Urothelium cell line (cell line): Measurements from ENCODE around the gene PRDM11.
"Not testable (repeated sequence)": the region's sequence is repeated elsewhere in the genome, so short reads cannot be mapped to it uniquely, and the experiment has no call there.

ENCODE experiments used
- DNase-seq: peaks from one replicate; pipeline ENCODE4 v3.0.0; 2011; ENCODE audit warnings: low spot score, mixed read lengths
- FAIRE-seq: peaks from 2 replicates; lab custom pipeline; 2011; peaks lifted over from hg19 to GRCh38; lab: Jason Lieb, UNC

PRDM11 gene

GRCh38 chr11:45146072-45147016 is at the start of gene PRDM11:
Gene PRDM11, plus strand, starts transcription at chr11:45146639. Its CDS starts 35,128 bp downstream, at chr11:45181767.
- DNase-seq = peak; percentile 83
- FAIRE-seq = no peak

- peak; percentile 64 for DNase-seq
- FAIRE-seq = no peak
Observed at GRCh38 chr11:45097721-45098493, 48.5 kb upstream of the PRDM11 start.

- no peak for FAIRE-seq
Observed at GRCh38 chr11:45098929-45099328, 47.5 kb upstream of the PRDM11 start.

DNA sequence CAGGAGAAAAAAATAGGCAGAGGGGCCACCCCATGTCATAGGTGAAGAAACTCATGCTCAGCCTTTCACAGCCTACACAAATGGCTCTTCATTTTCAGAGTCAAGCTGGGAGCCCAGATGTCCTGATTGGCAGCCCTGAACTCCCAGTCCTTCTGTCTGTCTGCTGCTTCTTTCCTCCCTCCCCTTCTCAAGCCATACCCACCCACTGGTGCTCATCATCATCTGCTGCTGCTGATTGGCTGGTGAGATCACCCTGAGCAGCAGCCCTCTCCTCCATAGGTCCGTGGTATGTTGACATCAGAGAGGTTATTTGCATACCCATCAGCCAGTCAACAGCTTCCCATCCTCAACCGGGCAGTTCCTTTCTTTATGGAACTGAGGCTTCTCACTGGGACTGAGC is 46.1 kb upstream of the PRDM11 start:
- no peak for DNase-seq
- no peak for FAIRE-seq

More at GRCh38 chr11:45098929-45099328, 47.5 kb upstream of the PRDM11 start:
- no peak for DNase-seq

GRCh38 chr11:45102361-45102809 is 44.1 kb upstream of the PRDM11 start:
- FAIRE-seq (no peak), DNase-seq (no peak)

DNA sequence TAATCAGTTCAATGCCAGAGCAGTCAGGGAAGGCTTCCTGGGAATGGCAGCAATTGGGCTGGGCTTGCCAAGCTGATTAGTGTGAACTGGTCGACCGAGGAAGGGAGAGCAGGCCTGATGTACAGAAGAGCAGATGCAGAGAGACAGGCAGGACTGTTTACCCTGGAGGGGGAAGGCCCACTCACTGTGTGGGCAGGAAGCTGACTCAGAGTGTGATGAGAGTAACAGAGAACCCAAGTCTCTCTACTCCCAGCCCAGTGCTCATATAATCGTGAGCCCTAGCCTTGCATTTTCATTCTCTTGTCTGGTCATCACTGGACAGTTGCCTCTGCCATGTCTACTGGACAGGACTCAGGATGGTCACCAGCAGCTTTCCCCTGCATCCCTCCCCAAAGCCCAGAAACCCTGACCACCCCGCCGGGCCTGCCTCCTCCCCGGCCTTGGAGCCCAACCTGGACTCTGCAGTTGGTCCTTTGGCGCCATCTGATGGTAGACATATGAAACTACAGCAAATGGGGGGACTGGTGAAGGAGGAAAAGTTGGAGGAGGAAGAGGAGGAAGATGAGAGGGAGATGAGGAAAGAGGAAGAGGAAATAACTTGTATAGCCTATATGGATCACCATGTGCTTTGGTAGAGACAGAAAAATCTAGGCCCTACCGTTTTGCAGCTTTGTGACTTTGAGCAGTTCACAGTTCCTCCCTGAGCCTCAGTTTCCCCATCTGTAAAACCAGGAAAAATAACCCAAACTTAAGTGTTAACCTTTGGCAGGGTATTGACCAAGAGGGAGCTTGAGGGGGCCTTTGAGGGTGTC is 43.4 kb upstream of the PRDM11 start:
- FAIRE-seq (no peak), DNase-seq (peak; percentile 82)

GRCh38 chr11:45104006-45104789 is 42.2 kb upstream of the PRDM11 start:
- DNase-seq (no peak), FAIRE-seq (no peak)

GRCh38 chr11:45104790-45105084 is 41.7 kb upstream of the PRDM11 start:
- DNase-seq (no peak), FAIRE-seq (no peak)

DNA sequence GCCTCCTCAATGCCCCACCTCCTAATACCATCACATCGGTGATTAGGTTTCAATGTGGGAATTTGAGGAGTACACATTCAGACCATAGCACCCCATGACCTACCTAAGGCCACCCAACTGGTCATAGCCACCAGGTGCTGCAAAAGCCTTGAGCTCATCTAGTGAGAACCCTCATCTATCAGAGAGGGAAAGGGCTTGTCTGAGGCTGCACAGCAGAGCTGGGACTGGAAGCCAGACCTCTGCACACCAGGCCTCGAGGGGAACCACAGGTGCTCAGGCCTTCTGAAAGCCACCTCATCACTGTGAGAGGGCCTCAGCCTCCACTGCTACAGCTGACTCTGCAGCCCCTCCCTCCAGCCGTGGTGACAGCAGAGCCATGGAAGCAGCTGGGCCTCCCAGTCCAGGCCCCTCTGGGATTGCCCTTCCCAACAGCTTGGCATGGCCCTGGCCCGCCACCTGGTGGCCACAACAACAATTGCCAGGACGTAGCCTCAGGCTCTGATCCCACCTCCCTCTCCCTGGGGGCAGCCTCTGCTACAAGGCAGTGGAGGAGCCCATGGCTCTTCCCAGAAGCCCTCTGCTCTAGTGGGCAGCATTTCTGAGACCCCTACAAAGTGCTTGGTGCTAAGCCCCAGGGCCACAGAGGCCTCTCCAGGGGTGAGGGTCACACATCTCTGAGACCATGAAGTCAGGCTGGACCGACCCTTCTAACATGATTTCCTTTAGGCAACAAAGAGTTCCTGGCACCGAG is 41.0 kb upstream of the PRDM11 start:
- FAIRE-seq (peak; percentile 85), DNase-seq (peak; percentile 82)

DNA sequence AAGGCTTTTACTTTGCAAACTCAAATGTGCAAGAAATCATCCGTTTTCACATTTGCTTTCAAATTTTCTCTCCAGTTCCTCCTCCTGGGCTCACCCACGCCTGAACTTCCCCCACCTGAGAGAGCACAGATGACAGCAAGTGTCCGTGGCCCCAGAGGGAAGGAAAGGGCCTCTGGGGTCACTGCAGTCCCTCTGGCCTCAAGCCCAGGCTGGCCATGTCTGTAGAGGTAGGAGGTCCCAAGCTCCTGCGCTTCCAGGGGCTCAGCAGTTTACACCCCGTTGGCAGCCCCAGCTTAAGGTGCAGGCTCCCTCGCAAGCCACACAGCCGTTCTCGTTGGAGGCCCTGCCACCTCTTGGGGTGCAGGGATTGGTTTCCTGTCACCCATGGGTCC is 40.5 kb upstream of the PRDM11 start:
- no peak for FAIRE-seq
- no peak for DNase-seq

DNA sequence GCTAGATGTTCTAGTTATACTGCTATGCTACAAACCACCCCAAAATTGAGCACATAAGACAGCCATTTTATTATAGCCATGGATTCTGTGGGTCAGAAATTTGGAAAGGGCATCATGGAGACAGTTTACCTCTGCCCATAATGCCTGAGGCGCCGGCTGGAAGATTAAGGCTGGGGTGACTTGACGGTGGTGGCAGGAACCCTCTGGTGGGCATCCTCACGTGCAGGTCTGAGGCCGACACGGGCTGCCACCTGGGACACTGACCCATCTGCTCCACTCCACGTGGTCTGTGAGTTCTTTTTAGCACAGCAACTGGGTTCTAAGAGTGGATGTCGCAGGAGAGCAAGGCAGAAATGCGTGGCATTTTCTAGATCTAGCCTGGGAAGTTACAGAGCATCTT is 40.0 kb upstream of the PRDM11 start:
- no peak for DNase-seq
- no peak for FAIRE-seq

GRCh38 chr11:45107029-45107428 is 39.4 kb upstream of the PRDM11 start:
- DNase-seq (no peak), FAIRE-seq (no peak)

GRCh38 chr11:45108070-45109064 is 38.1 kb upstream of the PRDM11 start:
- FAIRE-seq = no peak
- DNase-seq = peak; percentile 41

- DNase-seq (no peak), FAIRE-seq (no peak)
Observed at GRCh38 chr11:45109400-45109799, 37.0 kb upstream of the PRDM11 start.

- FAIRE-seq = no peak
- DNase-seq = peak; percentile 74
Observed at GRCh38 chr11:45110562-45110961, 35.9 kb upstream of the PRDM11 start.

- FAIRE-seq = no peak
- no peak for DNase-seq
Observed at GRCh38 chr11:45113807-45114206, 32.6 kb upstream of the PRDM11 start.

DNA sequence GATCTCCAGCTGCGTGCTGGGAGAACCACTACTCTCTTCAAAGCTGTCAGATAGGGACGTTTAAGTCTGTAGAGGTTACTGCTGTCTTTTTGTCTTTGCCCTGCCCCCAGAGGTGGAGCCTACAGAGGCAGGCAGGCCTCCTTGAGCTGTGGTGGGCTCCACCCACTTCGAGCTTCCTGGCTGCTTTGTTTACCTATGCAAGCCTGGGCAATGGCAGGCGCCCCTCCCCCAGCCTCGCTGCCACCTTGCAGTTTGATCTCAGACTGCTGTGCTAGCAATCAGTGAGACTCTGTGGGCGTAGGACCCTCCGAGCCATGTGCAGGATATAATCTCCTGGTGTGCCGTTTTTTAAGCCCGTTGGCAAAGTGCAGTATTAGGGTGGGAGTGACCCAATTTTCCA is 18.6 kb upstream of the PRDM11 start:
- DNase-seq, FAIRE-seq: not testable (repeated sequence)

- DNase-seq = peak; percentile 25
- FAIRE-seq = no peak
Observed at GRCh38 chr11:45133878-45134277, 12.6 kb upstream of the PRDM11 start.
